HL-60 (cell line): Measurements from ENCODE around the gene C3orf20.

Experiments used
- DNase-seq, 2 experiments: peaks; one replicate each; pipeline ENCODE4 v3.0.0-alpha.2; 2010 to 2020; ENCODE audit warnings: low read depth in 1 of 2, low spot score in 1 of 2
- H3K27ac ChIP-seq: fragments of 250-450 bp; sonication (Bioruptor Pico); replicated peaks from 2 replicates; pipeline ENCODE4 v1.5.1; 2020; ENCODE audit warnings: mild to moderate bottlenecking, moderate library complexity
- H3K27me3 ChIP-seq: fragments of 250-450 bp; sonication (Bioruptor Pico); 2 replicates; pipeline ENCODE4 v1.5.1; 2021; ENCODE audit warnings: mild to moderate bottlenecking, moderate library complexity; ENCODE audit not compliant: insufficient read depth, poor library complexity, severe bottlenecking
- H3K4me3 ChIP-seq: replicated peaks from 2 replicates; pipeline ENCODE4 v1.5.1; 2011; ENCODE audit warnings: mild to moderate bottlenecking, control low read depth, low read length; ENCODE audit not compliant: insufficient read depth
- CTCF ChIP-seq: IDR thresholded peaks from one replicate; pipeline ENCODE4 v1.5.1; 2011; ENCODE audit warnings: low read length, control low read depth, inconsistent platforms; ENCODE audit not compliant: insufficient read depth
- GABPA ChIP-seq: IDR thresholded peaks from 2 replicates; pipeline ENCODE4 v1.6.1; 2012; ENCODE audit warnings: low read depth
- POLR2AphosphoS5 ChIP-seq: IDR thresholded peaks from 2 replicates; pipeline ENCODE4 v1.6.1; 2012; ENCODE audit warnings: low read depth
- REST ChIP-seq: IDR thresholded peaks from 2 replicates; pipeline ENCODE4 v1.6.1; 2012; ENCODE audit warnings: low read depth; ENCODE audit not compliant: insufficient replicate concordance
- SPI1 ChIP-seq: IDR thresholded peaks from 2 replicates; pipeline ENCODE4 v1.6.1; 2012; ENCODE audit warnings: low read depth, mild to moderate bottlenecking, borderline replicate concordance

Gene C3orf20

GRCh38 chr3:14798231-14798630 is 123.3 kb downstream of the C3orf20 start:
- H3K27me3 ChIP-seq = peaks cover 11% of the 10 kb centered on the region
- H3K27ac ChIP-seq = no peak overlapping the region
- no peak for DNase-seq
- no peak overlapping the region for H3K4me3 ChIP-seq
- TF ChIP-seq POLR2AphosphoS5 = no peak

GRCh38 chr3:14799146-14799545 is 124.2 kb downstream of the C3orf20 start:
- DNase-seq = no peak
- Histone ChIP-seq H3K27me3 (peaks cover 8% of the 10 kb centered on the region), H3K4me3 (no peak overlapping the region), H3K27ac (no peak overlapping the region)
- TF ChIP-seq POLR2AphosphoS5 = no peak
- no peak for TF ChIP-seq REST
- TF ChIP-seq GABPA = no peak
- no peak for TF ChIP-seq CTCF
- TF ChIP-seq SPI1 = no peak

- TF ChIP-seq SPI1 (no peak), POLR2AphosphoS5 (no peak), CTCF (no peak), GABPA (no peak), REST (no peak)
- no peak for DNase-seq
- Histone ChIP-seq H3K27me3 (no peaks in the 10 kb centered on the region), H3K27ac (no peak overlapping the region), H3K4me3 (no peak overlapping the region)
Observed at GRCh38 chr3:14801031-14801430, 126.1 kb downstream of the C3orf20 start.

- no peak overlapping the region for H3K4me3 ChIP-seq
- no peak for DNase-seq
- H3K27ac ChIP-seq = no peak overlapping the region
- H3K27me3 ChIP-seq = no peaks in the 10 kb centered on the region
- TF ChIP-seq REST (no peak), CTCF (no peak), POLR2AphosphoS5 (no peak), SPI1 (no peak), GABPA (no peak)
Observed at GRCh38 chr3:14801668-14802380, 126.9 kb downstream of the C3orf20 start.
